Measurements from ENCODE around the gene C20orf204. TPM values are rescaled to one million over a fixed set of nuclear protein-coding genes. Genes with fewer than 3 reads are reported as not detected.

C20orf204 gene
- total RNA-seq, 1 experiment from 2014 or later, result 3.4 TPM

DNA sequence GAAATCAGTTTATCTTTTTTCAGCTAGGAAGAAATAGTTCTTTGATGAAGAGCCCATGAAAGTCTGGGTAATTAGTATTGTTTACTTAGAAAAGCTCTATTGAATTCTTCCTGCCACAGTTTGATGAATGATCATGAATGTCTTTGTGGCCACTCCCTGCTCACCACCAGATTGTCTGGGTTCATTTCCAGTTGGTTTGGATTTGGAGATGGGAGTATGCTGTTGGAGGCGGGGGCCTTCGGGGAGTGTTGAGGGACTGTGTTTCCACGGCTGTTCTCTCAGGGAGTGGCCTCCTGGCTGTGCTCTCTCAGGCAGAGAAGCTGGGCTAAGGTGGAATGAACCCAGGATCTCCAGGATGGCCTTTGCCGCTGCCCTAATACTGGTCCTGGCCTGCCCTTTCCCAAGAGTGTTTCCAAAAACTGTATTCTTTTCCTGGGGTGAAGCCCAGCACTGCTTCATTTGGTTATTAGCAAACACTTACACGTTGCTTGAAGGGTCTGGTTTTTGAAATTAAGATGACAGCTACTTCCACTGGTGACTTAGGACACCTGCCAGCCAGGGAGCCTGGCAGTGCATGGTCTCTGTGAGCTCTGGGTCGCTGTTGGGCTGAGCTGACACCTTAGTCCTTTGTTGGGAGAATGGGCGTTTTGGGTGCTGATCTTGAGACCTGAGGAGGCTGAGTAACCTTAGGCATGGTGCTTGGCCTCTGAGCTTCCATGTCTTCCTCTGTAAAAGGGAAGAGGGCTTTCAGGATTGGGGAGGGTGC is 31.8 kb upstream of the C20orf204 start:
- Histone ChIP-seq H2AFZ (ENCODE audit: low read length) (no peak overlapping the region), H3K4me2 (ENCODE audit: low read length) (no peak overlapping the region), H4K20me1 (ENCODE audit: low read length) (no peaks in the 10 kb centered on the region), H3K9ac (ENCODE audit: low read length) (no peak overlapping the region), H3K4me1 (ENCODE audit: insufficient read depth, low read length) (no peaks in the 10 kb centered on the region), H3K36me3 (ENCODE audit: low read depth, low read length) (peaks cover 69% of the 10 kb centered on the region), H3K79me2 (ENCODE audit: low read length) (0 out of 2 replicates have a peak, but pooled peaks cover 14% of the 10 kb centered on the region), H3K27me3 (ENCODE audit: low read length) (no peaks in the 10 kb centered on the region), H3K9me2 (replicated peaks; ENCODE audit: low read length) (no peaks in the 10 kb centered on the region), H3F3A (ENCODE audit: low read length, unreplicated experiment) (no peaks in the 10 kb centered on the region), H3K27ac (ENCODE audit: low read length) (no peak overlapping the region), H3K4me3 (ENCODE audit: low read length) (no peak overlapping the region), H3K9me3 (ENCODE audit: low read length) (no peaks in the 10 kb centered on the region)
- POLR2A ChIA-PET (ENCODE audit: unreplicated experiment), result no interaction called here
- intact Hi-C loops (cut with micrococcal nuclease), result no loop called here
- no peak for ATAC-seq
- no TSS peak for BruUV-seq (replicated peaks)
- DNase-seq, result no peak
- TF ChIP-seq EZH2phosphoT487 (IDR thresholded peaks at IDR 0.05; ENCODE audit: borderline replicate concordance, low read length) (no peak), EZH2 (IDR thresholded peaks at IDR 0.05; ENCODE audit: low read length, unreplicated experiment) (no peak)
- TF ChIP-seq, protein P1, sequence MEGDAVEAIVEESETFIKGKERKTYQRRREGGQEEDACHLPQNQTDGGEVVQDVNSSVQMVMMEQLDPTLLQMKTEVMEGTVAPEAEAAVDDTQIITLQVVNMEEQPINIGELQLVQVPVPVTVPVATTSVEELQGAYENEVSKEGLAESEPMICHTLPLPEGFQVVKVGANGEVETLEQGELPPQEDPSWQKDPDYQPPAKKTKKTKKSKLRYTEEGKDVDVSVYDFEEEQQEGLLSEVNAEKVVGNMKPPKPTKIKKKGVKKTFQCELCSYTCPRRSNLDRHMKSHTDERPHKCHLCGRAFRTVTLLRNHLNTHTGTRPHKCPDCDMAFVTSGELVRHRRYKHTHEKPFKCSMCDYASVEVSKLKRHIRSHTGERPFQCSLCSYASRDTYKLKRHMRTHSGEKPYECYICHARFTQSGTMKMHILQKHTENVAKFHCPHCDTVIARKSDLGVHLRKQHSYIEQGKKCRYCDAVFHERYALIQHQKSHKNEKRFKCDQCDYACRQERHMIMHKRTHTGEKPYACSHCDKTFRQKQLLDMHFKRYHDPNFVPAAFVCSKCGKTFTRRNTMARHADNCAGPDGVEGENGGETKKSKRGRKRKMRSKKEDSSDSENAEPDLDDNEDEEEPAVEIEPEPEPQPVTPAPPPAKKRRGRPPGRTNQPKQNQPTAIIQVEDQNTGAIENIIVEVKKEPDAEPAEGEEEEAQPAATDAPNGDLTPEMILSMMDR (conservative IDR thresholded peaks at IDR 0.05; ENCODE audit: low read depth, low read length), result no peak
- CTCF ChIA-PET, result no interaction called here

- H3K9me3 ChIP-seq (ENCODE audit: low read length), result no peaks in the 10 kb centered on the region
- no peak overlapping the region for H3K9ac ChIP-seq (ENCODE audit: low read length)
- no peaks in the 10 kb centered on the region for H3F3A ChIP-seq (ENCODE audit: low read length, unreplicated experiment)
- TF ChIP-seq EZH2phosphoT487 (IDR thresholded peaks at IDR 0.05; ENCODE audit: borderline replicate concordance, low read length) (no peak), EZH2 (IDR thresholded peaks at IDR 0.05; ENCODE audit: low read length, unreplicated experiment) (no peak)
- TF ChIP-seq, protein P1 (conservative IDR thresholded peaks at IDR 0.05; ENCODE audit: low read depth, low read length), result no peak
- ChIA-PET POLR2A (ENCODE audit: unreplicated experiment) (no interaction called here), CTCF (no interaction called here)
- DNase-seq (no peak), ATAC-seq (no peak)
- no peak overlapping the region for H3K27ac ChIP-seq (ENCODE audit: low read length)
- no peaks in the 10 kb centered on the region for H3K27me3 ChIP-seq (ENCODE audit: low read length)
- H3K4me2 ChIP-seq (ENCODE audit: low read length), result no peak overlapping the region
- no TSS peak for BruUV-seq (replicated peaks)
- peaks cover 69% of the 10 kb centered on the region for H3K36me3 ChIP-seq (ENCODE audit: low read depth, low read length)
- intact Hi-C loops (cut with micrococcal nuclease), result no loop called here
- no peak overlapping the region for H3K4me3 ChIP-seq (ENCODE audit: low read length)
- no peaks in the 10 kb centered on the region for H4K20me1 ChIP-seq (ENCODE audit: low read length)
- 0 out of 2 replicates have a peak, but pooled peaks cover 14% of the 10 kb centered on the region for H3K79me2 ChIP-seq (ENCODE audit: low read length)
- H3K9me2 ChIP-seq (replicated peaks; ENCODE audit: low read length), result no peaks in the 10 kb centered on the region
- H2AFZ ChIP-seq (ENCODE audit: low read length), result no peak overlapping the region
- H3K4me1 ChIP-seq (ENCODE audit: insufficient read depth, low read length), result no peaks in the 10 kb centered on the region
Observed at GRCh38 chr20:64005394-64005793, 30.6 kb upstream of the C20orf204 start.

GRCh38 chr20:64006490-64006889 is 29.5 kb upstream of the C20orf204 start:
- Histone ChIP-seq H3K9me3 (ENCODE audit: low read length) (no peaks in the 10 kb centered on the region), H3K79me2 (ENCODE audit: low read length) (0 out of 2 replicates have a peak, but pooled peaks cover 14% of the 10 kb centered on the region), H3F3A (ENCODE audit: low read length, unreplicated experiment) (no peaks in the 10 kb centered on the region), H3K27ac (ENCODE audit: low read length) (no peak overlapping the region), H4K20me1 (ENCODE audit: low read length) (no peaks in the 10 kb centered on the region), H3K4me1 (ENCODE audit: insufficient read depth, low read length) (no peaks in the 10 kb centered on the region), H3K4me2 (ENCODE audit: low read length) (no peak overlapping the region), H2AFZ (ENCODE audit: low read length) (no peak overlapping the region), H3K9me2 (replicated peaks; ENCODE audit: low read length) (no peaks in the 10 kb centered on the region), H3K9ac (ENCODE audit: low read length) (no peak overlapping the region), H3K4me3 (ENCODE audit: low read length) (no peak overlapping the region), H3K36me3 (ENCODE audit: low read depth, low read length) (peaks cover 72% of the 10 kb centered on the region), H3K27me3 (ENCODE audit: low read length) (no peaks in the 10 kb centered on the region)
- no TSS peak for BruUV-seq (replicated peaks)
- no peak for ATAC-seq
- POLR2A ChIA-PET (ENCODE audit: unreplicated experiment), result no interaction called here
- TF ChIP-seq, protein P1 (conservative IDR thresholded peaks at IDR 0.05; ENCODE audit: low read depth, low read length), result no peak
- no peak for TF ChIP-seq EZH2phosphoT487 (IDR thresholded peaks at IDR 0.05; ENCODE audit: borderline replicate concordance, low read length)
- no peak for TF ChIP-seq EZH2 (IDR thresholded peaks at IDR 0.05; ENCODE audit: low read length, unreplicated experiment)
- DNase-seq, result no peak
- CTCF ChIA-PET, result no interaction called here
- intact Hi-C loops (cut with micrococcal nuclease), result no loop called here

All from PC-3 (cell line).